Lower lobe of right lung (tissue), 2 donors: ENCODE data around the gene ABTB2. TPM values are rescaled to one million over a fixed set of nuclear protein-coding genes. Genes with fewer than 3 reads are reported as not detected.

Experiments
- ATAC-seq, 2 donors: fragments of 200-7000 bp; cut with Tn5 transposase; one replicate each; pipeline ENCODE4 v1.9.1; 2020 to 2022; ENCODE audit warnings: mild to moderate bottlenecking in 2 of 2, moderate library complexity in 2 of 2
- DNase-seq: peaks from one replicate; pipeline ENCODE4 v3.0.0-alpha.2; 2020
- H3K27ac ChIP-seq: fragments of 200-600 bp; one replicate; pipeline ENCODE4 v1.8.0; 2022
- H3K27me3 ChIP-seq: fragments of 200-600 bp; one replicate; pipeline ENCODE4 v1.8.0; 2022; ENCODE audit warnings: low read depth
- H3K36me3 ChIP-seq: fragments of 200-600 bp; one replicate; pipeline ENCODE4 v1.8.0; 2022; ENCODE audit warnings: mild to moderate bottlenecking
- H3K4me1 ChIP-seq: fragments of 200-600 bp; one replicate; pipeline ENCODE4 v1.8.0; 2022
- H3K4me3 ChIP-seq: fragments of 200-600 bp; one replicate; pipeline ENCODE4 v1.8.0; 2022; ENCODE audit warnings: mild to moderate bottlenecking
- H3K9me3 ChIP-seq: fragments of 200-600 bp; one replicate; pipeline ENCODE4 v1.8.0; 2022
- intact Hi-C: fragments of 100-400 bp; cut with DNase I; formaldehyde crosslinking; loops from one replicate; pipeline ENCODE4 v1.11.0; 2022
- total RNA-seq: library from RNA; stranded (reverse); fragmentation: NEBNext Ultra II Directional; extraction: Animal tissue kit (Norgen Biotek cat#: 25700); gene quantifications from one replicate; pipeline ENCODE4 v1.2.1, GENCODE V29; 2021
- TF ChIP-seq, protein P1 (sequence below): fragments of 200-600 bp; IDR thresholded peaks from one replicate; pipeline ENCODE4 v1.8.0; 2022; ENCODE audit warnings: antibody characterized with exemption, mild to moderate bottlenecking
- donor health status: DM: no; HTN: yes; CAD: no; lungs with severe emphysema.

ABTB2 gene
- total RNA-seq, 1 donor from 2014 or later: 2.7 TPM

DNA sequence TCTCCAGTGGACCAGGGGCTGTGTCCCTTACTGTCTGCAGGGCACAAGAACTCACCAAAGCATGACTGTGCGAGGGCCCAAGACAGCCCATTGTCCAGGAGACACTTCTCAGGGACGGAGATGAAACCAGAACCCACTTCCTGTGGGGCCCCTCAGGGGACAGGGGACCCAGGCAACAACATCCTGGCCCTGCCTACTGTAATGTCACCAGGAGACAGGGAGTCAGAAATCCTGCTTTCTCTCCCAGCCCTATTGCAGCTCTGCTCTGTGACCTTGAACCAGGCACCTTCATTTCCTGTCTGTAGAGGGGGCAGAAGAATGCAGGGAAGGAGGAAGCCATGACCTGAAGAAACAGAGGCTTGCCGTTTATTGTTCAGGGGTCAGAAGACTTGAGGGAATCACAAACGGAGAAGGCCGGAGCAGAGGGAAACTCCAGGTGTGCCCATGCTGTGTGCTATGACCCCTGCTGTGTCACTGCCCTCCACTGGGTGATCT is 154.4 kb downstream of the ABTB2 start:
- Histone ChIP-seq H3K4me3 (no peak overlapping the region), H3K9me3 (no peaks in the 10 kb centered on the region), H3K4me1 (no peaks in the 10 kb centered on the region), H3K36me3 (no peaks in the 10 kb centered on the region), H3K27ac (no peak overlapping the region), H3K27me3 (no peaks in the 10 kb centered on the region)
- intact Hi-C loops: no loop called here
- no peak for ATAC-seq
- TF ChIP-seq, protein P1, sequence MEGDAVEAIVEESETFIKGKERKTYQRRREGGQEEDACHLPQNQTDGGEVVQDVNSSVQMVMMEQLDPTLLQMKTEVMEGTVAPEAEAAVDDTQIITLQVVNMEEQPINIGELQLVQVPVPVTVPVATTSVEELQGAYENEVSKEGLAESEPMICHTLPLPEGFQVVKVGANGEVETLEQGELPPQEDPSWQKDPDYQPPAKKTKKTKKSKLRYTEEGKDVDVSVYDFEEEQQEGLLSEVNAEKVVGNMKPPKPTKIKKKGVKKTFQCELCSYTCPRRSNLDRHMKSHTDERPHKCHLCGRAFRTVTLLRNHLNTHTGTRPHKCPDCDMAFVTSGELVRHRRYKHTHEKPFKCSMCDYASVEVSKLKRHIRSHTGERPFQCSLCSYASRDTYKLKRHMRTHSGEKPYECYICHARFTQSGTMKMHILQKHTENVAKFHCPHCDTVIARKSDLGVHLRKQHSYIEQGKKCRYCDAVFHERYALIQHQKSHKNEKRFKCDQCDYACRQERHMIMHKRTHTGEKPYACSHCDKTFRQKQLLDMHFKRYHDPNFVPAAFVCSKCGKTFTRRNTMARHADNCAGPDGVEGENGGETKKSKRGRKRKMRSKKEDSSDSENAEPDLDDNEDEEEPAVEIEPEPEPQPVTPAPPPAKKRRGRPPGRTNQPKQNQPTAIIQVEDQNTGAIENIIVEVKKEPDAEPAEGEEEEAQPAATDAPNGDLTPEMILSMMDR: no peak
- DNase-seq: no peak

DNA sequence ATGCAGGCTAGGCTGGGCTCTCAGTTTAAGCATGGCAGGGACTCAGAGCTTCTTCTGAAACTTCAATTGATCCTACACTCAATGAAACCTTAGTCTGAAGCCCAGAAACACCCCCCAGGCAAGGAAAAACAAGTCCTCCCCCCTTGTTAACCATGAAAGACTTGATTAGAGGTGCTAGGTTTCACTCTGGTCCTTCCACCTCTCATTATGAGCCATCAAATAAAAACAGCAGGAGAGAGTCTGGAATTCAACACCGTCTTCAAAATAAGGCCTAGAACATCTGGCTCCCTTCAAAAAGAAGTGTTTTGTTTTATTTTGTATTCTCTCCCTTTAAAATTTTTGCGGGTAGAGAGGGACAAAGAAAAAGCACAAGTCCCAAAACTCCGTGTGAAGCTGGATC is 156.7 kb downstream of the ABTB2 start:
- H3K4me3 ChIP-seq: no peak overlapping the region
- H3K27me3 ChIP-seq: no peaks in the 10 kb centered on the region
- no peaks in the 10 kb centered on the region for H3K9me3 ChIP-seq
- H3K4me1 ChIP-seq: no peaks in the 10 kb centered on the region
- intact Hi-C loops: no loop called here
- DNase-seq (no peak), ATAC-seq (no peak)
- TF ChIP-seq, protein P1: no peak
- H3K36me3 ChIP-seq: no peaks in the 10 kb centered on the region
- no peak overlapping the region for H3K27ac ChIP-seq

DNA sequence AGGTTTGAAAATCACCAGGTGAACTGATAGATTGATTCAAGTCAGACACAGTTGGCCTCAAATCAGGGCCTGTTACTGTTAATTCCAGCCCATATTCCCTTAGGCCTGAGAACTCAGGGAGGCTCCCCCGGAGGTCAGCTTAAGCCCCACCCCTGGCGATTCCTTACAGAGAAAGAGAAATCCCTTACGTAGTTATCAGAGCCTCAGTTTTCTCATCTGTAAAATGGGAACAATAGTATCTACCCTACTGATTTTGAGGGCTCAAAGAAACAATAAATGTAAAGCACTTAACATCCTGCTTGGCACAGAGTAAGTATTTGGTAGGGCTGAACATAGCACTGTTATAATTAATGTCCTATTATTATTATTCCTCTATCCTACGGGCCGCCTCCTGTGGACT is 158.3 kb downstream of the ABTB2 start:
- DNase-seq: no peak
- intact Hi-C loops: no loop called here
- no peak overlapping the region for H3K27ac ChIP-seq
- ATAC-seq: no peak
- H3K4me3 ChIP-seq: no peak overlapping the region
- TF ChIP-seq, protein P1: no peak
- no peaks in the 10 kb centered on the region for H3K36me3 ChIP-seq
- H3K27me3 ChIP-seq: no peaks in the 10 kb centered on the region
- H3K9me3 ChIP-seq: no peaks in the 10 kb centered on the region
- H3K4me1 ChIP-seq: no peaks in the 10 kb centered on the region

DNA sequence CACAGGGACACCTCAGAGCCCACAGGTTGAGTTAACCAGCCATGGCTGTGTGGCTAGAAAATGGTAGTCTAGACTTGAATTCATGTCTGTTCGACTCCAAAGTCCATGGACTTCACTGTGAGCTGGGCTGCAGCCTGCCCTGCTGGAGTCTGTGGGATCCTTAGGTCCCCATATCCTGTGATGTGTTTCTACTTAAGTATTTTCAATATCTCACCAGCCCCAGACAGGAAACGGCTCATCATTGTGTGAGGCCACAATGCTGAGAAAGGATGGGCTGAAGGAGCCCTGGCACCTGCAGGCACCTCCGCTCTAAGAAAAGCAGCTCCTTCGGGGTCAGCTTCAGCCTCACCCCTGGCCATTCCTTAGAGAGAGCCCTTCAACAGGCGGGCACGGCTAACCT is 159.3 kb downstream of the ABTB2 start:
- Histone ChIP-seq H3K27me3 (no peaks in the 10 kb centered on the region), H3K4me3 (no peak overlapping the region), H3K27ac (no peak overlapping the region), H3K4me1 (no peaks in the 10 kb centered on the region), H3K36me3 (no peaks in the 10 kb centered on the region), H3K9me3 (no peaks in the 10 kb centered on the region)
- intact Hi-C loops: no loop called here
- DNase-seq (no peak), ATAC-seq (no peak)
- TF ChIP-seq, protein P1: no peak

DNA sequence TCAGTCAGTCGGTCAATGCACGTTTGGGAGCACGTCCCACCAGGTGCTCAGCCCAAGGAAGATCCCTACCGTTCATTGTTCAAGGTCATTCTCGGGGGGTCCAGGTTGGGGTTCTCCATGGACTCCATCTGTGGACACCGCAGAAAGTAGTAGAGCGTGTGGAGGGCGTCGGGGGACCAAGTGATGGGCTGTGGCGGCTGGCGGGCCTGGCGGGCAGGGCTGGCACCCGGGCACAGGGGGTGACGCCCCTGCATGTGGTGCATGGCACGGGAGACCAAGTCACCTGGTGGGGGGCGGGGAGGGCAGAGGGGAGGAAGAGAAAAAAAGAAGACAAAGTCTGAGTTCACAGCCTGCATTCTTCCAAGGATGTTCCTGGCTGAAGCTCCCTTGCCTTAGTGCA is 160.6 kb downstream of the ABTB2 start:
- ATAC-seq (no peak), DNase-seq (no peak)
- Histone ChIP-seq H3K9me3 (no peaks in the 10 kb centered on the region), H3K36me3 (no peaks in the 10 kb centered on the region), H3K27ac (no peak overlapping the region), H3K4me3 (no peak overlapping the region), H3K27me3 (no peaks in the 10 kb centered on the region), H3K4me1 (no peaks in the 10 kb centered on the region)
- intact Hi-C loops: no loop called here
- TF ChIP-seq, protein P1: no peak
